ENCODE results near the gene MAPK7. TPM values are rescaled to one million over a fixed set of nuclear protein-coding genes. Genes with fewer than 3 reads are reported as not detected.

Gene MAPK7
- total RNA-seq (10 to 100 TPM; 23.6 to 33.8 TPM), polyA plus RNA-seq (ENCODE audit: insufficient read length in 6 of 6) (10 to 100 TPM; 19.8 to 32.0 (median 24.2) TPM)
- long read RNA-seq, donor 1, full-length matches to known transcripts = 7 of 17 reads
- long read RNA-seq, donor 1, partial matches to known transcripts = 10 of 17 reads
- long read RNA-seq, donor 1, other reads (novel, unspliced or antisense) = 0 of 17 reads
- long read RNA-seq, donor 2, full-length matches to known transcripts = 8 of 14 reads
- long read RNA-seq, donor 2, partial matches to known transcripts = 6 of 14 reads
- long read RNA-seq, donor 2, other reads (novel, unspliced or antisense) = 0 of 14 reads
- long read RNA-seq, donor 3, full-length matches to known transcripts = 11 of 11 reads
- long read RNA-seq, donor 3, partial matches to known transcripts = 0 of 11 reads
- long read RNA-seq, donor 3, other reads (novel, unspliced or antisense) = 0 of 11 reads
- long read RNA-seq, donor 4 = 0 reads
- long read RNA-seq, donor 5, full-length matches to known transcripts = 9 of 9 reads
- long read RNA-seq, donor 5, partial matches to known transcripts = 0 of 9 reads
- long read RNA-seq, donor 5, other reads (novel, unspliced or antisense) = 0 of 9 reads
- long read RNA-seq, donor 6, full-length matches to known transcripts = 2 of 2 reads
- long read RNA-seq, donor 6, partial matches to known transcripts = 0 of 2 reads
- long read RNA-seq, donor 6, other reads (novel, unspliced or antisense) = 0 of 2 reads
- long read RNA-seq, donor 7, partial matches to known transcripts = 0 of 1 reads
- long read RNA-seq, donor 7, other reads (novel, unspliced or antisense) = 0 of 1 reads
- long read RNA-seq, donor 8, full-length matches to known transcripts = 5 of 631 reads
- long read RNA-seq, donor 8, partial matches to known transcripts = 626 of 631 reads
- long read RNA-seq, donor 8, other reads (novel, unspliced or antisense) = 0 of 631 reads
- long read RNA-seq, donor 9 = 0 reads
- long read RNA-seq, donor 10 = 0 reads
- long read RNA-seq, donor 11 = 0 reads
- long read RNA-seq, donor 12, full-length matches to known transcripts = 6 of 6 reads
- long read RNA-seq, donor 12, partial matches to known transcripts = 0 of 6 reads
- long read RNA-seq, donor 12, other reads (novel, unspliced or antisense) = 0 of 6 reads

DNA sequence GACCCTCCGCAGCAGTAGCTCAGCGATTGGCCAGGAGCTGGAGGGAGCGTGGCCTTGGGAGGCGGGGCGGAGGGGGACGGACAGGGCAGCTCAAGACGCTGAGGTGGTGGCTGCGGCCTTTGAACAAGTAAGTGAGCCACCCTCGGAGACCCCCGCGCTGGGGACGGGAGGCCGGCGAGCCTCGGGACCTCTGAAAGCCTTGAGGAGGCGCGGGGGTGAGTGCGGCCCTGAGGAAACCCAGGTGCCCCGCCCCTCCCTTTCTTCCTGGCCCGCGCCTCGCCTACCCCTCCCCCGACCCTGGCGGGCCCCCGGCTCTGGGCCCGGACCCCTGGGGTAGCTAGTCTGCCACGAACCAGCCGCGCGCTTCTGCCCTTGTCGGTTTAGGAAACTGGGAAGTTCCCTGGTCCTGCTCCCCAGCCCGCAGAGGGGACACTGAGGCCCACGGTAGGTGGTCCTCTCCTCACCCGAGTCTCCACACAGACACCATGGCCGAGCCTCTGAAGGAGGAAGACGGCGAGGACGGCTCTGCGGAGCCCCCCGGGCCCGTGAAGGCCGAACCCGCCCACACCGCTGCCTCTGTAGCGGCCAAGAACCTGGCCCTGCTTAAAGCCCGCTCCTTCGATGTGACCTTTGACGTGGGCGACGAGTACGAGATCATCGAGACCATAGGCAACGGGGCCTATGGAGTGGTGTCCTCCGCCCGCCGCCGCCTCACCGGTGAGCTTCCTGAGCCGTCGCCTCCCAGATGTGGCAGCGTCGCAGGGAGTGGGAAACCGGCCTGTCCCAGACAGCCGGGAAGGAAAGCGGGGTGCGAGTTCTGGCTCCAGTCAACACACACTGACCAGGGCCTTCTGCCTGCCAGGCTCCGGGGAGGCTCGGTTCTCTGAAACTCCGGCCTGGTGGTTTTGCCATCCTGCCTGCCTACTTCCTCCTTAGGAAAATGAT is at the start of gene MAPK7:
Gene MAPK7, plus strand, starts transcription at position 83 of the 945 bp plus-strand sequence. Its CDS starts 403 bp downstream, at position 486.
- intact Hi-C loops (cut with DNase I) = loop anchor here in 1 of 2 donors (10.0 kb wide), 1 partner anchor 66 kb away; no protein-coding TSS in a partner anchor
- Histone ChIP-seq H3K4me1 (peaks cover 10 to 39% of the 10 kb centered on the region in 2 donors), H3K9me3 (no peaks in the 10 kb centered on the region), H3K27me3 (no peaks in the 10 kb centered on the region), H3K4me3 (peak within 1 kb of the TSS; percentile 81 to 91), H3K27ac (peak within 1 kb of the TSS; percentile 95 to 98), H3K36me3 (peaks cover 0 to 44% of the 10 kb centered on the region in 2 donors)
- DNase-seq (peak in 1 of 4 donors; percentile 82), ATAC-seq (peak; percentile 3)
- TF ChIP-seq, protein P1, sequence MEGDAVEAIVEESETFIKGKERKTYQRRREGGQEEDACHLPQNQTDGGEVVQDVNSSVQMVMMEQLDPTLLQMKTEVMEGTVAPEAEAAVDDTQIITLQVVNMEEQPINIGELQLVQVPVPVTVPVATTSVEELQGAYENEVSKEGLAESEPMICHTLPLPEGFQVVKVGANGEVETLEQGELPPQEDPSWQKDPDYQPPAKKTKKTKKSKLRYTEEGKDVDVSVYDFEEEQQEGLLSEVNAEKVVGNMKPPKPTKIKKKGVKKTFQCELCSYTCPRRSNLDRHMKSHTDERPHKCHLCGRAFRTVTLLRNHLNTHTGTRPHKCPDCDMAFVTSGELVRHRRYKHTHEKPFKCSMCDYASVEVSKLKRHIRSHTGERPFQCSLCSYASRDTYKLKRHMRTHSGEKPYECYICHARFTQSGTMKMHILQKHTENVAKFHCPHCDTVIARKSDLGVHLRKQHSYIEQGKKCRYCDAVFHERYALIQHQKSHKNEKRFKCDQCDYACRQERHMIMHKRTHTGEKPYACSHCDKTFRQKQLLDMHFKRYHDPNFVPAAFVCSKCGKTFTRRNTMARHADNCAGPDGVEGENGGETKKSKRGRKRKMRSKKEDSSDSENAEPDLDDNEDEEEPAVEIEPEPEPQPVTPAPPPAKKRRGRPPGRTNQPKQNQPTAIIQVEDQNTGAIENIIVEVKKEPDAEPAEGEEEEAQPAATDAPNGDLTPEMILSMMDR (IDR thresholded peaks at IDR 0.05) = no peak

DNA sequence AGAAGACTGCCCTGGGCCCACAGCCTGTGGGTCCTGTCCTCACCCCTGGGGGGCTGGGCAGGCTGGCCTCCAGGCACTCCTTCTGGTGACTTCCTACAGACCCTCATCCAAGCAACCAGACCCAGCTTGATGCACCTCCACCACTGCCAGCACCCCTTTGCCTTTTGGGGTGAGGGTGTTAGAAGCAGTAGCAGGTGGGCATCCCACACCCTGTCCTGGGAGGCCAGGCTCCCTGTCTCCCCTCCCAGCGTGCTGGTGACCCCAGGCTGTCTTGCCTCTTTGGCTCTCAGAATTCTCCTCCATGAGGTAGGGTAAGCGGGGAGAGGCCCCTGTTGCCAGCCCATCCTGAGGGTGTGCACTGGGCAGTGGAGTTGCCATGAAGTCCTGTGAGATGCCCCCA is 49.2 kb upstream of the MAPK7 start:
- H3K4me3 ChIP-seq = no peak overlapping the region
- peaks cover 0 to 5% of the 10 kb centered on the region in 2 donors for H3K9me3 ChIP-seq
- H3K27ac ChIP-seq = no peak overlapping the region
- H3K27me3 ChIP-seq = no peaks in the 10 kb centered on the region
- H3K4me1 ChIP-seq = no peaks in the 10 kb centered on the region
- DNase-seq = peak in 1 of 4 donors; percentile 56
- ATAC-seq = no peak
- H3K36me3 ChIP-seq = peaks cover 0 to 22% of the 10 kb centered on the region in 2 donors
- intact Hi-C loops (cut with DNase I) = no loop called here
- TF ChIP-seq, protein P1 (IDR thresholded peaks at IDR 0.05) = no peak

DNA sequence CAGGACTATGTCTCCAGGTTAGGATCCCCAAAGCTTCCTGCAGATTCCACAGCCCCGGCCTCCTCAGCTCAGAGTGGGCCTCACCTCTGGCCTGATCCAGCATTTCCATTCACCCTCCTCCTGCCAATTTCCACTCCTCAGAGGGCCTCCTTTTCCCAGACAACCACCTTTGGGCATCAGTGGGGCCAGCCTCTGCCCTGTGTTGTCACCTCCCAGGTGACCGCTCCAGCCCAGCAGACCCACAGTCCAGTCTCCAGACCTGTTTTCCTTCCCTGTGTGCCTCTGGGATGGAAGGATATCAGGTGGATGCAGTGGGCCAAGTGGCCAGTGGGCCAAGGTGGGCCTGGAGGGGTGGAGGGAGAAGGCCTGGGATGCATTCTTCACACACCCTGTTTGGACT is 48.5 kb upstream of the MAPK7 start:
- Histone ChIP-seq H3K27me3 (no peaks in the 10 kb centered on the region), H3K36me3 (peaks cover 0 to 22% of the 10 kb centered on the region in 2 donors), H3K27ac (no peak overlapping the region), H3K9me3 (peaks cover 0 to 5% of the 10 kb centered on the region in 2 donors), H3K4me3 (no peak overlapping the region), H3K4me1 (no peaks in the 10 kb centered on the region)
- intact Hi-C loops (cut with DNase I) = no loop called here
- DNase-seq (peak in 1 of 4 donors; percentile 29), ATAC-seq (no peak)
- TF ChIP-seq, protein P1 (IDR thresholded peaks at IDR 0.05) = no peak

DNA sequence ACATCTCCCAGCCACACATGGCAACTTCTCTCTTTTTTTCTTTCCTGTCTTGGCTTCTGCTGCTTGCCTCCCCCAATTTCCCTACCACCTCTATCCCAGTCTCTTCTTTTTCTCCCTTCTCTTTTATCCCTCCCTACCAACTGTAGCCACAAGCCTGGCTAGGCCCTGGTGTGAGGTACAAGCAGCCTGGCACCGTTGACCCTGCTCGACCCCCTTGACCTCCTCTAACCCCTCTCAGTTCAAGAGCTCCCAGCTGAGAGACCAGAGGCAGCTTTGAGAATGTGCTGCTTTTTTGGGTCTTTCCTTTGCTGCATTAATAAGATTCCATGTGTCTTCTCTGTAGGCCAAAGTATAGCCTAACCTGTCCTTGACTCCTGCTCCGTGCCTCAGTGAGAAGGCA is 48.0 kb upstream of the MAPK7 start:
- peaks cover 0 to 22% of the 10 kb centered on the region in 2 donors for H3K36me3 ChIP-seq
- peaks cover 0 to 3% of the 10 kb centered on the region in 2 donors for H3K9me3 ChIP-seq
- H3K27ac ChIP-seq = no peak overlapping the region
- DNase-seq (peak in 1 of 4 donors; percentile 8), ATAC-seq (no peak)
- TF ChIP-seq, protein P1 (IDR thresholded peaks at IDR 0.05) = no peak
- no peak overlapping the region for H3K4me3 ChIP-seq
- H3K4me1 ChIP-seq = no peaks in the 10 kb centered on the region
- H3K27me3 ChIP-seq = no peaks in the 10 kb centered on the region
- intact Hi-C loops (cut with DNase I) = no loop called here
